ENCODE measurements around the gene FREM2.

DNA sequence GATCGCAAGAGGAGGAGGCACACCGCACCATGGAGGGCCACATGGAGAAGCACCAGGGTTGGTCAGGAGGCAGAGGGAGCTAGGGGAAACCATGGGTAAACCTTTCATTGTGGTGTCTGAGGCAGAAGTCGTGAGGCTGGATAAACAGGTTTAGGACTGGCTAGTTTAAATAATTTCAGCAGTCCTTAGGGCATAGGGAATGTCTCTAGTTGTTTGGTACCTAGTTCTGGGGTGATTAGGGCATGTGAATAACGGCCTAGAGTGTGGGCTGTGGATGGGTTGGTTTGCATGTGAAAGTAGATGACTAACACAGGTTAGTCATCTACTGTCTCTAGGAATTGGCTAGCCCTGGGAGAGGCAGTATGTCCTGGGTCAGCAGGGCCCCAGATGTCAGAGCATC is 201.4 kb downstream of the FREM2 start:
- TF ChIP-seq CTCF (conservative IDR thresholded peaks at IDR 0.05; ENCODE audit: low read depth, low read length), result no peak
- no peak for TF ChIP-seq CEBPB (IDR thresholded peaks at IDR 0.05; ENCODE audit: low read depth, low read length)
- no peak for TF ChIP-seq POLR2A (IDR thresholded peaks at IDR 0.05; ENCODE audit: low read depth, low read length)
- TF ChIP-seq MXI1 (IDR thresholded peaks at IDR 0.05; ENCODE audit: borderline replicate concordance, low read depth, low read length), result no peak
- no peak for TF ChIP-seq USF2 (IDR thresholded peaks at IDR 0.05; ENCODE audit: low read depth, low read length)
- TF ChIP-seq RAD21 (IDR thresholded peaks at IDR 0.05; ENCODE audit: low read length), result no peak
- TF ChIP-seq RCOR1 (IDR thresholded peaks at IDR 0.05; ENCODE audit: insufficient replicate concordance, low read length), result no peak
- no peak for TF ChIP-seq MAFK (IDR thresholded peaks at IDR 0.05; ENCODE audit: low read depth, low read length)
- TF ChIP-seq MAZ (IDR thresholded peaks at IDR 0.05; ENCODE audit: borderline replicate concordance, low read depth, low read length), result no peak
- TF ChIP-seq FOS (IDR thresholded peaks at IDR 0.05; ENCODE audit: low read depth, low read length), result no peak
- TF ChIP-seq BHLHE40 (IDR thresholded peaks at IDR 0.05; ENCODE audit: low read depth, low read length), result no peak
- no peak for TF ChIP-seq SMC3 (IDR thresholded peaks at IDR 0.05; ENCODE audit: low read depth, low read length)

Data from IMR-90 (cell line).